Activated naive CD4-positive, alpha-beta T cell treated with anti-CD3 and anti-CD28 coated beads, Interleukin-2, amount 50 U/mL, for 72 hours (primary cell): ENCODE measurements around the gene EEPD1. TPM values are rescaled to one million over a fixed set of nuclear protein-coding genes. Genes with fewer than 3 reads are reported as not detected.

ENCODE experiments used
- ATAC-seq, 2 donors: fragments of 150-1000 bp; cut with Tn5 transposase; 2 replicates each; pipeline ENCODE4 v1.10.0; 2021; ENCODE audit warnings: mild to moderate bottlenecking in 2 of 2, moderate library complexity in 2 of 2
- DNase-seq, 2 donors: peaks; one replicate each; pipeline ENCODE4 v3.0.0; 2021 to 2022; ENCODE audit warnings: low spot score in 2 of 2
- H3K27ac Mint-ChIP-seq, 2 donors: one replicate each; pipeline ENCODE4 v1.8.0; 2022; ENCODE audit warnings: mild to moderate bottlenecking in 2 of 2, mixed read lengths in 2 of 2
- H3K36me3 Mint-ChIP-seq, 2 donors: one replicate each; pipeline ENCODE4 v1.8.0; 2022; ENCODE audit warnings: mixed read lengths in 2 of 2
- H3K9me3 Mint-ChIP-seq, 2 donors: one replicate each; pipeline ENCODE4 v1.8.0; 2022; ENCODE audit warnings: mixed read lengths in 2 of 2
- total RNA-seq, 2 donors: library from RNA; stranded (reverse); gene quantifications; one replicate each; pipeline ENCODE4 v1.2.3, GENCODE V29; 2022

Gene EEPD1
- total RNA-seq, 2 donors from 2014 or later = 0.82 to 1.4 TPM

DNA sequence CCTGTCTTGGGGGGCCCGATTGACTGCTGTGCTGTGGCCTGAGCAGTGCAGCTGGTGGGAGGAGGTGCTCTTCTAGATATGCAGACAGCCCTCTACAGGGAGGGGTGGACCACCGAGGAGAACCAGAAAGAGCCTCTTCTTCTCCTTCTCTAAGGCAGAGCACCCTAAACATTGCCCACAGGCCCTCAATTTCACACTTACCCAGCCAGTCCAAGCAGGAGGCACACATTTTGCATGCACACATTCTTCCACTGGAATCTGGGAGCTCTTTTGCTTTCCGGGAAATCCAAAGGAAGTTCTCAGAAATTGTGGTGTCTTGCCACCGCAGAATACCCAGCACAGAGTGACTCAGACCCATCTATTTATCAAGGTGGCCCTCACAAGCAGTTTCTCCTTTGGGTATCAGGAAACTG lies 45.8 kb downstream of the EEPD1 start:
- Mint-ChIP-seq H3K27ac (peak overlapping the region in 1 of 2 donors; percentile 50), H3K9me3 (no peaks in the 10 kb centered on the region), H3K36me3 (no peaks in the 10 kb centered on the region)
- ATAC-seq (peak in 1 of 2 donors; percentile 18), DNase-seq (no peak)

DNA sequence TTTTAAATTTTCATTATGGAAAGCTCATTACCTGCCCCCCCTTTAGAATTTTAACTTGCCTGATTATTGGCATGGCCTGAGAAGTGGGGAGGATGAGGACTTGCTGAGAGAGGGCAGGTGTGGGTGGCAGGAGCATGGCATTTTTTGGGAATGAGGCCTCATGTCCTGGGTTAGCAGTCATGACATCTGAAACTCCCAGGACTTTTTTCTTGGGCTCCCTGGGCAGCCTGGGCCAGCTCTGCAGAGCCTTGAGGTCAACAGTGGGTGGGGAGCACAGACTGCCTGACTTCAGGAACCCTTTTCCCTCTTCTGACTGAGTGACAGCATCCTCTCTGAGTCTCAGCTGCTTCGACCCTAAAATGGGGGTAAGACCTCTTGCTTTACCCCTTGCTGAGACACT lies 46.3 kb downstream of the EEPD1 start:
- ATAC-seq (no peak), DNase-seq (no peak)
- no peaks in the 10 kb centered on the region for H3K9me3 Mint-ChIP-seq
- H3K36me3 Mint-ChIP-seq = no peaks in the 10 kb centered on the region
- no peak overlapping the region for H3K27ac Mint-ChIP-seq

DNA sequence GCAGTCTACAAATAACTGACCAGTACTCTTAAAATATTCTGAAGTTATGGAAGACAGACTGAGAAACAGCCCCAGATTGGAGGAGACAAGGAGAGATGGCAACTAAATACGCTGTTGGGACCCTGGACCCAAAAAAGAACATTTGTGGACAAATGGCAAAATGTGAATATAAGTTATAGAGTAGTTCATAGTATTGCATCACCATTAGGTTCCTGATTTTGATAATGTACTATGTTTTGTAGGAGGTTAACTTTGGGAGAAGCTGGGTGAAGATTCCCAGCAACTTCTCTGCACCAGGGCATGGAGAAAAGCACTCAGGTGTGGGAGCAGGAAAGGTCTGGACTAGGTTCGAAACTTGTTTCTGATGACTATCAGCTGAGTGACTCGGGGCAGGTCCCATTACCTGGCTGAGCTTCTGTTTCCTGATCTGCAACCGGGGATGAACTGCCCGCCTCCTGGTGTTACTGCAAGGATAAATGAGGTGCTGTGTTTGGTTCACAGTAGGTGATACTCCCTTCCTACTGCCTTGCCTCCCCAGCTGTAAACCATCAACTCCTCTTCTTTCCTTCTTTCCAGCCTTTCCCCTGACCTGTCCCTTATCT lies 48.2 kb downstream of the EEPD1 start:
- Mint-ChIP-seq H3K27ac (no peak overlapping the region), H3K36me3 (no peaks in the 10 kb centered on the region), H3K9me3 (no peaks in the 10 kb centered on the region)
- no peak for ATAC-seq
- DNase-seq = no peak

DNA sequence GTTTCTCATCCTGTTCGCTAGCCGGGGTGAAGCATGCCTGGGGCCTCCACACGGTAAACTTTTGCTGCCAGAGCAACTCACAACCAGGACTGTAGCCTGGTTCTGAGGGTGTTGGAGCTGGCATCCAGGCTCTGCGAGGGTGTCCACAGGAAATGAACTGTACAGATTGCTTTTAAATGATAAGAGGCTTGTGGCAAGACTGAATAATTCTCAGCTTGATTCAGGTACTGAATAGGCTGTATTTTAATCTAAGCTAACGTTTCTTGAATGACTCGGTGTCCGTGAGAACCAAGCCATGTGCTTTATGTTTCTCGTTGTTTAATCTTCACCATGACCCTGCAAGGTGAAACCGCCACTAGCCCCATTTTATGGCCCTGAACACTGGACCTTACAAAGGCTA lies 49.3 kb downstream of the EEPD1 start:
- Mint-ChIP-seq H3K27ac (no peak overlapping the region), H3K9me3 (no peaks in the 10 kb centered on the region), H3K36me3 (no peaks in the 10 kb centered on the region)
- no peak for DNase-seq
- ATAC-seq = peak in 1 of 2 donors; percentile 34

DNA sequence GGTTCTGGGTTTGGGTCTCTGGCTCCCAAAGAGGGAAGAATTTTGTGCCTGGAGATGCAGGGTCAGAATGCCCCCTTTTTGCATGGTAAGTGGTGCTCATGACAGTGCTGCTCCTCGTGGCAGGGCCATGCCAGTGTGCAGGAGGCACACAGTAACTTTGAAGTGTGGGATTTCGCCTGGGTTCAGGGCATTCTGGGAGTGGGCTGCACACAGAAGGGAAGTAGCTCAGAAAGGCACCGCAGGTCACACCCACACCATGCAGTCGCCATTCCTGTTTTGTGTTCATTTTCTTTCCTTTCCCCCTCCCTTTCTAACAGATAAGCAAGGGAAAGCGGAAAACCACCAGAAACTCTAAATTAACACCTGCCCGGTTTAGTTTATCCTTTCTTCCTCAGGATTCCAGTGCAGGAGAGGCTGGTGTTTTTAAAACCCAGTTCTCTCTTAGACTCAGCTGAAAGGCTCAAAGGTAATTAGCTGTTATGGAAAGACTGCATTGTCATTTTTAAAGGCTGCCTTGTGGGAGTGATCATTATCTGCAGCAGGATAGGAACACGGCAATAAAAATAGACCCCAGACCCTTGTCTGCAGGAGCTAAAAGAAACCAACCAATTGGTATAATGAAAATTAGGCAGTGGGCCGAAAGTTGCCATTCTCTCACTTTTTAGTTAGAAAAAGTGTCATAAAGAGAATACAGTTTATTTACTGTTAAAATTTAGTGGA lies 50.2 kb downstream of the EEPD1 start:
- Mint-ChIP-seq H3K9me3 (no peaks in the 10 kb centered on the region), H3K27ac (no peak overlapping the region), H3K36me3 (no peaks in the 10 kb centered on the region)
- no peak for DNase-seq
- ATAC-seq = no peak

DNA sequence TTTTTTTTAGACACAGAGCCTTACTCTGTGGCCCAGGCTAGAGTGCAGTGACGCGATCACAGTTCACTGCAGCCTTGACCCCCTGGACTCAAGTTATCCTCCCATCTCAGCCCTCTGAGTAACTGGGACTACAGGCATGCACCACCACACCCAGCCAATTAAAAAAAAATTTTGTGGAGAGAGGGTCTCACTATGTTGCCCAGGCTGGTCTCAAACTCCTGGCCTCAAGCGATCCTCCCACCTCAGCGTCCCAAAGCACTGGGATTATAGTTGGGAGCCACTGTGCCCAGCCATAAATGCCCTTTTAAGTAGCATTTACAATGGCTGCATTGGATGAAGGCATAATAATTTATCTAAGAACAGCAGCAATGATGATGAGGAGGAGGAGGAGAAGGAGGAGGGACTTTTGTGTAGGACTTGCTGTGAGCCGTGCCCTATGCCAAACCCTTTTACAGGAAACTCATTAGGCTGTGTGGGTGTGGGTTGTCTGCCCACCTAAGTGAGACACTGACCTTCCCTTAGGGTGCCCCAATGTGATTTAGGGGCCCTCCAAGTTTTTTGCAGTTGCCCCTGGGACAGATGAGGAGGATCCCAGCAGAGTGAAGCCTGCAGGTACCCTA lies 51.1 kb downstream of the EEPD1 start:
- ATAC-seq (no peak), DNase-seq (no peak)
- no peaks in the 10 kb centered on the region for H3K36me3 Mint-ChIP-seq
- no peaks in the 10 kb centered on the region for H3K9me3 Mint-ChIP-seq
- H3K27ac Mint-ChIP-seq = no peak overlapping the region

DNA sequence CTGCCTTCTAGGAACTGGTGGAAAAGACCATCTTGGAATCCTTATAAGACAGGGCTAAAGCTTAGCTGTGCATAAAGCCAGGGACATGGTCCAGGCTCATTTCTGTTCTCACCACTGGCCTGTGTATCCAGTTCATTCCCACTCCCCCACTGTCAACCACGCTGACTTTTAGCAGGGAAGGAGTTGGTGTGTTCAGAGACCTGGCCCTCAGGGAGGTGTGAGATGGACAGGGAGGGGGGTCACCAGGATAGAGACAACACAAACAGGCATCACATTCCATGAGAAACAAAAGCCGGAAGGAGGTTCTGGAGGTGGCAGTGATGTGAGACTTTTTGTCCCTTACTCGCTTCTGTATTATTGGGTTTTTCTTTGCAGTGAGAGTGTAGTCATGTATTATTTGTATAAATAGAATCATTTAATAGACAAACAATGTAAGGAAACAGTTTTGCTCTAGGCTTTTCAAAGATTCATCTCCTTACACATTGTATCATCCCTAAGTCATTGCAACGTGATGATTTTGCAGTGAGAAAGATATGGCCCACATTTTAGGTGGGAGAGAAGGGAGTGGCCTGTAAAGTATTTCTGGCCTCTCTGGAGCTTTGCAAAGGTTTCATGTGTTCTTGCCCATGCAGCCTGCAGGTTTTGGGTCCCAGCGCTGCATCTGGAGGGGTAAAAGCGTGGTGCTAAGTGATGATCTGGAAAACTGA lies 52.0 kb downstream of the EEPD1 start:
- ATAC-seq = no peak

DNA sequence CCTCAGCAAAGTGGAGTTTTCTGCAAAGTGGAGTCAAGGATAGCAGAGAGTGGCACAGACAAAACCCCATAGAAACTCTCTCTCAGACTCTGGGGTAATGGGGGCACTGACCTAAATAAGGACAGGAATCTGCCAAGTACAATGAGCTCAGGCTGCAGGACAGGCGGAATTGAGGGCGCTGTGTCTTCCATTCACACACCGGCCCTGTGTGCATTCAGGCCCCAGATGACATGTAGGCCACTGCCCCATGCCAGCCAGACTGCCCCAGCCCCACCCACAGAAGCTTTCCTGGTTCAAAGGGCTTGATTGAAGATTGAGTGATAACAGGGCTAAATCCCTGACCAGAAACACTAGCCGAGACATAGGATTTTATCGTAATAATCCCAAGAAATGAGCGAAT lies 52.7 kb downstream of the EEPD1 start:
- ATAC-seq = no peak
- no peak overlapping the region for H3K27ac Mint-ChIP-seq
- H3K9me3 Mint-ChIP-seq = no peaks in the 10 kb centered on the region

More for the DNA sequence above, 52.0 kb downstream of the EEPD1 start:
- DNase-seq = no peak
- H3K36me3 Mint-ChIP-seq = no peaks in the 10 kb centered on the region
- H3K27ac Mint-ChIP-seq = peak overlapping the region in 1 of 2 donors; percentile 15
- H3K9me3 Mint-ChIP-seq = no peaks in the 10 kb centered on the region

DNA sequence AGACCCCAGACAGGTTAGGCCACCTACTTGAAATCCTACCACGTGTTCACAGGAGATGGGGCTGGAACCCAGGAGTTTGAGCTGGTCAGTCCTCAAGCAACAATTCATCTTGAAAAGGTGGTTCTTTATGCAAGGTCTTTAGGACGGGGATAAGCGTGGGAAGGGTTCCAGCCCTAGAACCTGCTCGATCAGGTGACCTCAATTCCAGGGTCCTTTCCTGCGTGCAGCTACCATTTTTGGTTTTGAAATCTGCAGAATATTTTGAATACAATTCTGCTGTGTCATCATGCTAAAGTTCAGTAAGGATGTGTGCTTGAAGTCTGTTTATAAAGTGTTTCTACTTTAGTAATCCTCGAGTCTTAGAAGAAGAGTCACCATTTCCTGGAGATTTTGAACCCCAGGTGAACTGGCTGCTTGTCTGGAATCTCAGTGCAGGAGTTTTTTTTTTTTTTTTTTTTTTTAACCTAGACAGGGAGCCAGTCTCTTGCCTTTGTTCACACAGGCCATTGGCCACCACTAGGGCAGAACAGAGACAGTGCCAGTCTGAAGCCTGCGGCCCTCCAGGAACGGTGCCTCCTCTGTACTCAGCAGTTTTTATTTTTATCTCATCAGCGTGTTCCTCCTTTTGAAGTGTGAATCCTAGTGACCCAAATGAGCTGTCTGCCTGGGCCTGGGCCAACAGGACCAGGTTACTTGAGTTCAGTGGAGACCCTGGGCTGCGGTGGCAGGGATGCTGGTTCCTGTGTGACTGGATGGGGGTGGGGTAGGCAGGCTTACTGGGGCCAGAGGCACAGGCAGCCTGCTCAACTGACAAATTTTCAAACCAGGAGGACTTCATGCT lies 54.6 kb downstream of the EEPD1 start:
- Mint-ChIP-seq H3K36me3 (no peaks in the 10 kb centered on the region), H3K9me3 (no peaks in the 10 kb centered on the region), H3K27ac (peak overlapping the region in 1 of 2 donors; percentile 31)
- DNase-seq (no peak), ATAC-seq (peak; percentile 45 to 51)

More for the DNA sequence above, 52.7 kb downstream of the EEPD1 start:
- no peak for DNase-seq
- no peaks in the 10 kb centered on the region for H3K36me3 Mint-ChIP-seq

DNA sequence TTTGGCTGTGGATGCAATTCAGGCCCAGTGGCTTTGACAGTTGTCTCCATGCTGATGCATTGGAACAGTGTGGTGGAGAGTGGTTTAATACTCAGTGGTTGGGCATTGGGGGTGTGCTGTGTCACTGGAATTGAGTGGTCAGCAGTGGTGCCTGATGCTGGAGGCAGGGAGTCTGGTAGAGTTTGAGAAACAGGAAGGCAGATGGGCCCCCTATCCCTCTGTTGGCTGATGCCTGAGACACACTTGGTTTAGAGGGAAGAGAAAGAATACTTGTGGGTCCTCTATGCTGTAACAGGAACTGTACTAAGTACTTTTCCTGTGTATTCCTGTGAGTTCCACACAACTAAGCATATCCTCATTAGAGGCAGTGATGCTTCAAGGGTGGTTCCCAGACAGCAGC lies 55.4 kb downstream of the EEPD1 start:
- Mint-ChIP-seq H3K27ac (no peak overlapping the region), H3K9me3 (no peaks in the 10 kb centered on the region), H3K36me3 (no peaks in the 10 kb centered on the region)
- no peak for ATAC-seq
- DNase-seq = no peak

DNA sequence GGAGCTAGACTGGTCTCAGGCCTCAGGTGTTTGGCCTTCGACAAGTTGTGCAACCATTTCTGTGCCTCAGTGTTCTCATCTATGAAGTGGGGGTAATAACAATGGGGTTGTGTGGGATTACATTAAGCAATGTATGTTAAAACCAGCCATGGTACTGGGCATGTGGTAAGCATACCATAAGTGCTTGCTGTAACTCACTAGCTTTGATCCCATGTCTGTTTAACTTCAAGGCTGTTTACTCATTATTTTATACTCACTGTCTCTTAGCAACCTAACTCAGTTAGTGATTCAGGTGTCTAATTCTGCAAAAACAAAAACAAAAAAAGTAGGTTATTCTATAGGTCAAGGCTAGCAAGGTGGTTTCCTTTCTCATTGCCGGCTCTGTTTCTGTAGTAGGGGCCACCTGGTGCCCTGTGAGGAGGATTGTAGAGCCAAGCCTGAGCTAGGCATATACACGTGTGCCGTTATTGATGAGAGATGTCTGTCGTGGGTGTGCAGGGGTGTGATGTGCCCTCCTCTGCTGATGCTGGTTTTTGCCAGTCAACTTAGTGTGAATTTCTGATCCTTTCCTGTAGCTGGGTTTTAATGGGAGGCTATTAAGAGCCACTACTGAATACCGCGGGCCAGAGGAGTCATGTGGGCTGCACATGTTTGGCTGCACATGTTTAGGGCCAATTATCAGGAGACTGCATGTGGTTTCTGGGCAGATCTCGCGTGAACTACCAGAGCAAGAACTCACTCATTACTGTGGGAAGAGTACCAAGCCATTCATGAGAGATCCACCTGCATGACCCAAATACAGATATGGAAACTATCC lies 56.2 kb downstream of the EEPD1 start:
- H3K36me3 Mint-ChIP-seq = no peaks in the 10 kb centered on the region
- no peak for DNase-seq
- no peaks in the 10 kb centered on the region for H3K9me3 Mint-ChIP-seq
- no peak overlapping the region for H3K27ac Mint-ChIP-seq
- peak; percentile 53 to 74 for ATAC-seq

DNA sequence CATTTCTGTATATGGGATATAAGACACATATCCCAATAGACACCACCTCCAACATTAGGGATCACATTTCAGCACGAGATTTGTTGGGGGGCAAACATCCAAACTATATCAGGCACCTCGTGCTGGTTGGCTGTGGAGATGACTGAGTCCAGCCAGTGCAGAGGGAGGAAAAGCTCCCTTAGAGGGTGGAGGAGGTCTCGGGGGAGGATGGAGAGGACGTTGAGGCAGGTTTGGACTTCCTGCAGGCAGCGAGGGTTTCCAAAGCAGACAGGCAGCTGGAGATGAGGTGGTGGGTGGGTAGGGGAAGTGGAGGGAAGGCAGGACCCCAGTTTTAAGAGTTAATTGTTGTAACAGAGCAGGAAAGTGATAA lies 56.7 kb downstream of the EEPD1 start:
- Mint-ChIP-seq H3K27ac (peak overlapping the region in 1 of 2 donors; percentile 12), H3K9me3 (no peaks in the 10 kb centered on the region), H3K36me3 (no peaks in the 10 kb centered on the region)
- ATAC-seq = no peak
- DNase-seq = no peak

DNA sequence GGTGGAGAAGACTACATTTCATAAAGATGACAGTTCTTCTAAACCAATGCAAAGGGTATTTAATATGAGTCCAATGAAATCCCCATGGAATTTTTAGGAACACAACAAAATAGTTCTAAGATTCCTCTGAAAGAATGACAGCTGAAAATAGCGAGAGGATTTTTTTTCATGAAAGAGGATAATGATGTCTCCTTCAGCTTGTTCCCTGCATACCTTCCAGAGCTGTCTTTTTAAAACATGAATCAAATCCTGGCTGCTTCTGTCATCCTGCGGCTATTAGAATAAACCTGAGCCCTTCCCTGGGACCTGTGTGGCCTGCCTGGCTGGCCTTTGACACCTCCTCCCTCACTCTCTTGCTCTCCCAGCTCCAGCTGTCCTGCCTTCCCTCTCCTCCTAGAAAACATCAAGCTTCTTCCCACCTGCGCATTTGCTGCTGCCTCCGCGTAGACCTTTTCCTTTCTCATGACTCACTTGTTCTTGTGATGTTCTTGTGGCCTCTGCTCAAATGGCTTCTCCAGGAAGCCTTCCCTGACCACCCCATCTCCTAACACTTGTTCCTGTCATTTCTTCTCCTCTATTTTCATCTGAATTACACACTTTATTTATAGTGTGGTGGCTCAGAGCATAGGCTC lies 57.4 kb downstream of the EEPD1 start:
- no peak for ATAC-seq
- no peaks in the 10 kb centered on the region for H3K9me3 Mint-ChIP-seq
- peak overlapping the region in 1 of 2 donors; percentile 27 for H3K27ac Mint-ChIP-seq
- DNase-seq = no peak
- H3K36me3 Mint-ChIP-seq = no peaks in the 10 kb centered on the region

DNA sequence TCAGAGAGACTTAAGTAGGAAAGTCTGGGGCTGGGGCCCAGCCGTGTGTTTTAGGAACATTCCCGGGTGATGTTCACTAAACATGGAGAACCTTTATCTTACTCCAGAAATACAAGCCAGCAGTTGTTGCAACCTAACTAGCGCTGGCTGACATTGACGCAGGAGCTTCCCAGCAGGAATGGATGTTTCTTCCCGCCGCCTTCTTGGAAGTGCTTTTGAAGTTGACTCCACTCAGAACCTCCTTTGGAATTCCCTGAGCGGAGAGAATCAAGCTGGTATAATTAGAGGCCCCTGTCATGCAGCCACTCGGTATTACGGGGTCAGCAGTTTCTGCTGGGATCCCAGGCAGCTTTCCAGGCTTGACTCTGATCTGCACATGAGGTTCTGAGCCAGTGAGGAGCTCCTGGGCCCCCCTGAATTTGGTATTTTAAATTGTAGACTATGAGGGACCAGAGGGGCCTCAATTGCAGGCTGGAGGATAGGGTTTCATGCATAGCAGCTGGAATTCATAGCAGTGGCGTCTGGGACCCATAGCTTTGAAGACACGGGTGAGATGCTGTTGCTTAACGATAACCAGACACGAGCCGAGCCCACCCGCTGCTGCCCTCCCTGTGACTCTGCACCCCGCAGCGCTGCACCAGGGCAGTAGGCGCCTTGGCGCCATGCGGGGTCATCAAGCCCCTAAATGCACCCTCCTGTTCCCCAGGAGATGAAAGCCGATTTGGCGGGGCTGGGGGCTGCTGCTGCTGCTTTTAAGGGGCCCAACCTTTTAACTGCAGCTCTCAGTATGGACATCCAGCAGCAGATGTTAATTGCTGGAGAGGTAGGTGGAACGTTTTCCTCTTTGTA lies 61.8 kb downstream of the EEPD1 start:
- DNase-seq (no peak), ATAC-seq (no peak)
- H3K27ac Mint-ChIP-seq = no peak overlapping the region
- no peaks in the 10 kb centered on the region for H3K9me3 Mint-ChIP-seq
- H3K36me3 Mint-ChIP-seq = no peaks in the 10 kb centered on the region

DNA sequence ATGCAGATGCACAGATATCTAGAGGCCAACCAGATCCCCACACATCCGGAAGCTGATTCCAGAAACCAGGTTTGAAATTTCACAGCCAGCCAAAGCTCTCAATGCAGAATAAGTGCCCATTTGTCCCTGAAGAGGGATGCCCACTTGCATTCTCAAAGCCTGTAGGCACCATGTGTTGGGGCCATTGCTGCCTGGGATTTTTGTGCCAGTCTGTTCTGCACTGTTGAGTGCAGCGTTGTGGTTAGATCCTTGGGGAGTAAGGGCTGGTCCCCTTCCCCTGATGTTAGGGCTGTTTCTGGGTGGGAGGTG lies 62.4 kb downstream of the EEPD1 start:
- no peak for DNase-seq
- no peak for ATAC-seq
- Mint-ChIP-seq H3K27ac (no peak overlapping the region), H3K9me3 (no peaks in the 10 kb centered on the region), H3K36me3 (no peaks in the 10 kb centered on the region)
